AG10803 (cell line): ENCODE results near the gene TMEM175.

Source experiments
- DNase-seq: peaks from one replicate; pipeline ENCODE4 v3.0.0; 2010; ENCODE audit warnings: low read depth
- H3K4me3 ChIP-seq: 2 replicates; pipeline ENCODE4 v1.5.1; 2011; ENCODE audit warnings: mild to moderate bottlenecking, low read length, control low read depth
- TF ChIP-seq, protein P1 (sequence below): conservative IDR thresholded peaks from 2 replicates; pipeline ENCODE4 v1.5.1; 2011; ENCODE audit warnings: mild to moderate bottlenecking, low read length, control low read depth, inconsistent platforms

TMEM175 gene

GRCh38 chr4:991451-992296 is 59.4 kb downstream of the TMEM175 start:
- TF ChIP-seq, protein P1, sequence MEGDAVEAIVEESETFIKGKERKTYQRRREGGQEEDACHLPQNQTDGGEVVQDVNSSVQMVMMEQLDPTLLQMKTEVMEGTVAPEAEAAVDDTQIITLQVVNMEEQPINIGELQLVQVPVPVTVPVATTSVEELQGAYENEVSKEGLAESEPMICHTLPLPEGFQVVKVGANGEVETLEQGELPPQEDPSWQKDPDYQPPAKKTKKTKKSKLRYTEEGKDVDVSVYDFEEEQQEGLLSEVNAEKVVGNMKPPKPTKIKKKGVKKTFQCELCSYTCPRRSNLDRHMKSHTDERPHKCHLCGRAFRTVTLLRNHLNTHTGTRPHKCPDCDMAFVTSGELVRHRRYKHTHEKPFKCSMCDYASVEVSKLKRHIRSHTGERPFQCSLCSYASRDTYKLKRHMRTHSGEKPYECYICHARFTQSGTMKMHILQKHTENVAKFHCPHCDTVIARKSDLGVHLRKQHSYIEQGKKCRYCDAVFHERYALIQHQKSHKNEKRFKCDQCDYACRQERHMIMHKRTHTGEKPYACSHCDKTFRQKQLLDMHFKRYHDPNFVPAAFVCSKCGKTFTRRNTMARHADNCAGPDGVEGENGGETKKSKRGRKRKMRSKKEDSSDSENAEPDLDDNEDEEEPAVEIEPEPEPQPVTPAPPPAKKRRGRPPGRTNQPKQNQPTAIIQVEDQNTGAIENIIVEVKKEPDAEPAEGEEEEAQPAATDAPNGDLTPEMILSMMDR, result no peak
- DNase-seq, result no peak
- no peak overlapping the region for H3K4me3 ChIP-seq

DNA sequence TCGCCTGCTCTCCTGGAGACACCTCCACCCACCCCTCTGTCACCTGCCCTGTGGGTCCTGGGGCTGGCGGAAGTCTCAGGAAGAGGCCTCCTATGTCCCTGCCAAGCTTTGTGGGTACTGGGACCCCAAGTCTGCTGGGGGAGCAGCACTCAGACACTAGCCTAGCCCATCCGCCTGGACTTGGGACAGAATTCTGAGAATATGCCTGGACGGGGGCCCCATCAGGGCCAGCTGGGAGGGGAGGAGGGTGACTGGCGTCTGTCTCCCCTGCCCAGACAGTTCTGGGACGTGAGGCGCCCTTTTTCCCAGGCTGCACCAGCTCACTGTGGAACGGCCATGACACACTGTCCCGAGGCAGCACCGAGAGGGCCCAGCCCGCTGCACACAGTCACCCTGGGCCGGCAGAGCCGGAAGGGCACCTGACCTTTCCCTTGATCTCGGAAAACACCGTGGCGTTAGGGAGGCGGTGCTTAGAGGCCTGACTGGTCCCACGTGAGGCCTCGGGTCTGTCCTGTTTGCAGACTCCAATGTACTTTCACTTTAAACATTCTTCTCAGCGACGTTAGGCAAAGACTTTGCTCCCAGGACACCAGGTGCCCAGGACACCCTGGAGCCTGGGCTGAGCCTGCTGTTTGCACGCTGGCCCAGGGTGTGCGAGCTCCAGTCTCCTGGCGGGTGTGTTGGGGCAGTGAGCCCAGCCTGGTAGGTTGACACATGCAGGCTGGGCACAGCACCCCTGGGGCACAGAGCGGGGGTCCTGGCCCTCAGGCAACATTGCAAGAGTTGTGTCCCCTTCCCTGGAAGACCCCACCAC is 60.2 kb downstream of the TMEM175 start:
- DNase-seq, result no peak
- no peak overlapping the region for H3K4me3 ChIP-seq
- TF ChIP-seq, protein P1, result no peak

GRCh38 chr4:993111-994029 is 61.1 kb downstream of the TMEM175 start, which contains the start of gene SLC26A1:
Gene SLC26A1 (minus strand): TSS chr4:993404. CDS start chr4:991703, 1,701 bp downstream.
- H3K4me3 ChIP-seq, result no peak within 1 kb of the TSS
- DNase-seq, result no peak

GRCh38 chr4:995311-996026 is 63.2 kb downstream of the TMEM175 start:
- DNase-seq, result no peak
- TF ChIP-seq, protein P1, result no peak
- H3K4me3 ChIP-seq, result no peak overlapping the region

More at GRCh38 chr4:993111-994029, 61.1 kb downstream of the TMEM175 start, which contains the start of gene SLC26A1:
- TF ChIP-seq, protein P1, result no peak

DNA sequence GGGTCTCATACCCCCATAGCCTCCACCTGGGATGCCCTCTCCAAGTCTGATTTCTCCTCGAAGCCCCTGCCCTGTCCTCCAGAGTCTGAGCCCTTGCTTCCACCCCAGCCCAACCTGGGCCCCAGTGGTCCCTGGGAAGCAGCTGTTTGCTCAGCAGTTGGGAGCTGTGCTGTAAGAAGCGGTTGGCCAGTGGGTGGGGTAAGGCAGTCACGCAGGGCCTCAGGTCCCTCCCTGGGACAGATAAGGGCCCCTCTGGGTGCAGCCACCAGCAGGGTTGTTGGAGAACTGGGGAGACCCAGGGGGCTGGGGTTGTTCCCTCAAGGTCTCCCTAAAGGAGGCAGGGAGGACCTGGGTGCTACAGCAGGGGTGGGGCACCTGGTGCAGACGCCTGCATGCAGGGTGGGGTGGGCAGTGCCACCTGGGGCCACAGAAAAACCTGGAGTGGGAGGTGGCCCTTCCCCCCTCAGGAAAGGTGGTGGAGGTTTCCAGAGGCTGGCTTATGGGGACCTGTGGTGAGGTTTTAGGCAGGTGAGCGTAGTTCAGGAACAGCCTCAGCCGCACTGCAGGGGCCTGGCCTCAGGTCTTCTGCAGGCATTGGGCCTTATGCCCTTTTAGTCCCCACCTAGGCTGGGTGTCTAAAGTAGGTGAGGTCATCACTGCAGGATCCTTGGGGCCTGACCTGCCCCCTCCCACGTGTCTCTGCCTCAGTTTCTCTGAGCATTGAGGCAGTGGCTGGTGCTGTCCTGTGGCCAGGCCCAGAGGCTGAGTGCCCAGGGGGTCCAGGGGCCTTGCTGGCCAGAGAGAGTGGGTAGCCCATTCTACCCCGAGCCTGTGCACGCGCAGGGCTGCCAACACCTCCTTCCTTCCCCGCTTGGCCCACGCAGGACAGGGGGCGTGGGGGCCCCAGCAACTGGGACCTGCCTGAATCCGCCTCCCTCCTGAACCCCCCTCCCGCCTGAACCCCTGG is 64.1 kb downstream of the TMEM175 start:
- no peak overlapping the region for H3K4me3 ChIP-seq

More for the DNA sequence above, 64.1 kb downstream of the TMEM175 start:
- TF ChIP-seq, protein P1, result no peak
- no peak for DNase-seq
